WTC11 (cell line): ENCODE data around the gene SLC30A2. TPM values are rescaled to one million over a fixed set of nuclear protein-coding genes. Genes with fewer than 3 reads are reported as not detected.

Experiments
- ATAC-seq: fragments of 200-7000 bp; cut with Tn5 transposase; 2 replicates; pipeline ENCODE4 v1.10.0; 2021; ENCODE audit warnings: mild to moderate bottlenecking, moderate library complexity
- CTCF ChIA-PET: fragments of 300-600 bp; sonication (Branson Sonifier 250); formaldehyde crosslinking; loops from one replicate; lab custom pipeline; 2021; ENCODE audit warnings: antibody characterized with exemption; lab: Charles Lee
- POLR2A ChIA-PET: fragments of 350-600 bp; sonication (Branson Sonifier 250); formaldehyde crosslinking; loops from one replicate; lab custom pipeline; 2021; ENCODE audit warnings: antibody characterized with exemption; lab: Charles Lee
- DNase-seq: peaks from one replicate; pipeline ENCODE4 v3.0.0; 2021; ENCODE audit warnings: low spot score
- H3K27ac Mint-ChIP-seq: 2 replicates; pipeline ENCODE4 v1.8.0; 2021; ENCODE audit warnings: mixed read lengths
- H3K27me3 Mint-ChIP-seq: 2 replicates; pipeline ENCODE4 v1.8.0; 2021; ENCODE audit warnings: low read depth, mild to moderate bottlenecking, moderate library complexity, mixed read lengths
- H3K36me3 Mint-ChIP-seq: 2 replicates; pipeline ENCODE4 v1.8.0; 2021; ENCODE audit warnings: mixed read lengths
- H3K4me1 Mint-ChIP-seq: 2 replicates; pipeline ENCODE4 v1.8.0; 2022; ENCODE audit warnings: mixed read lengths
- H3K4me3 Mint-ChIP-seq: 2 replicates; pipeline ENCODE4 v1.8.0; 2021; ENCODE audit warnings: mild to moderate bottlenecking, moderate library complexity, mixed read lengths
- H3K9me3 Mint-ChIP-seq: 2 replicates; pipeline ENCODE4 v1.8.0; 2021; ENCODE audit warnings: mixed read lengths
- ATF6 ChIP-seq: sonication (generic); formaldehyde crosslinking; IDR thresholded peaks from 2 replicates; pipeline ENCODE4 v1.8.1; 2023; ENCODE audit warnings: mild to moderate bottlenecking, missing genetic modification reagents
- ESRRA ChIP-seq: sonication (generic); formaldehyde crosslinking; IDR thresholded peaks from 2 replicates; pipeline ENCODE4 v1.8.1; 2022; ENCODE audit warnings: mild to moderate bottlenecking, missing genetic modification reagents, borderline replicate concordance
- HMGA2 ChIP-seq: fragments of 250-450 bp; sonication (Bioruptor Pico); IDR thresholded peaks from 2 replicates; pipeline ENCODE4 v1.4.0; 2021; ENCODE audit warnings: mild to moderate bottlenecking, moderate library complexity
- JUN ChIP-seq: sonication (generic); formaldehyde crosslinking; IDR thresholded peaks from 2 replicates; pipeline ENCODE4 v1.8.0; 2023; ENCODE audit warnings: mild to moderate bottlenecking, missing genetic modification reagents
- MAX ChIP-seq: sonication (generic); formaldehyde crosslinking; IDR thresholded peaks from 2 replicates; pipeline ENCODE4 v1.8.0; 2022; ENCODE audit warnings: mild to moderate bottlenecking, missing genetic modification reagents
- MXD4 ChIP-seq: fragments of 250-450 bp; sonication (Bioruptor Pico); IDR thresholded peaks from 2 replicates; pipeline ENCODE4 v1.8.0; 2021; ENCODE audit warnings: mild to moderate bottlenecking, moderate library complexity, borderline replicate concordance
- NFATC4 ChIP-seq: fragments of 250-450 bp; sonication (Bioruptor Pico); IDR thresholded peaks from 2 replicates; pipeline ENCODE4 v1.9.0; 2021; ENCODE audit warnings: mild to moderate bottlenecking
- PRDM15 ChIP-seq: sonication (generic); formaldehyde crosslinking; IDR thresholded peaks from 2 replicates; pipeline ENCODE4 v1.8.0; 2022; ENCODE audit warnings: missing genetic modification reagents
- PREB ChIP-seq: sonication (generic); formaldehyde crosslinking; IDR thresholded peaks from 2 replicates; pipeline ENCODE4 v1.8.1; 2022; ENCODE audit warnings: mild to moderate bottlenecking, missing genetic modification reagents, moderate library complexity, borderline replicate concordance
- SMAD3 ChIP-seq: sonication (generic); formaldehyde crosslinking; IDR thresholded peaks from 2 replicates; pipeline ENCODE4 v1.8.0; 2022; ENCODE audit warnings: missing genetic modification reagents, mild to moderate bottlenecking, borderline replicate concordance
- TEAD1 ChIP-seq: sonication (generic); formaldehyde crosslinking; IDR thresholded peaks from 2 replicates; pipeline ENCODE4 v1.8.0; 2022; ENCODE audit warnings: mild to moderate bottlenecking, missing genetic modification reagents
- USF1 ChIP-seq: sonication (generic); formaldehyde crosslinking; IDR thresholded peaks from 2 replicates; pipeline ENCODE4 v1.8.0; 2022; ENCODE audit warnings: mild to moderate bottlenecking, missing genetic modification reagents
- ZBTB21 ChIP-seq: sonication (generic); formaldehyde crosslinking; IDR thresholded peaks from 2 replicates; pipeline ENCODE4 v1.8.1; 2023; ENCODE audit warnings: mild to moderate bottlenecking, missing genetic modification reagents, borderline replicate concordance
- ZNF396 ChIP-seq: fragments of 250-450 bp; sonication (Bioruptor Pico); IDR thresholded peaks from 2 replicates; pipeline ENCODE4 v1.8.0; 2021; ENCODE audit warnings: mild to moderate bottlenecking, moderate library complexity, borderline replicate concordance
- ZSCAN18 ChIP-seq: fragments of 250-450 bp; sonication (Bioruptor Pico); IDR thresholded peaks from 2 replicates; pipeline ENCODE4 v2.1.2; 2022; ENCODE audit warnings: mild to moderate bottlenecking, moderate library complexity
- total RNA-seq: library from RNA; stranded (reverse); gene quantifications from 3 replicates; pipeline ENCODE4 v1.2.3, GENCODE V29; 2021

Gene SLC30A2
- total RNA-seq, 1 experiment from 2014 or later = 0.15 TPM

- CTCF ChIA-PET = interaction anchor here (1.0 to 3.7 kb wide), 5 partner anchors 9 to 101 kb away, joined by 3 to 55 read pairs (median 7); partner anchors contain the start of gene PAFAH2
- Mint-ChIP-seq H3K36me3 (no peaks in the 10 kb centered on the region), H3K4me3 (no peak overlapping the region), H3K27ac (no peak overlapping the region), H3K4me1 (peaks cover 3% of the 10 kb centered on the region)
- DNase-seq = no peak
- TF ChIP-seq ATF6 (CRISPR knock-in tag) = no peak
- no peak for TF ChIP-seq TEAD1
- TF ChIP-seq SMAD3 (CRISPR knock-in tag) = no peak
- TF ChIP-seq USF1 (CRISPR knock-in tag) = no peak
- no peak for TF ChIP-seq MXD4
- no peak for TF ChIP-seq ZNF396 (CRISPR knock-in tag)
- no peak for TF ChIP-seq PRDM15
- TF ChIP-seq MAX = no peak
- TF ChIP-seq, all 79 proteins: peak for 0
- no peak for ATAC-seq
- POLR2A ChIA-PET = interaction anchor here (0.9 kb wide), 1 partner anchor 10 kb away, joined by 4 read pairs; no protein-coding TSS in a partner anchor
- Mint-ChIP-seq H3K9me3 (no peaks in the 10 kb centered on the region), H3K27me3 (peaks cover 80% of the 10 kb centered on the region)
These were observed 1.5 kb downstream of the SLC30A2 start for GRCh38 chr1:26044414-26044813.

- TF ChIP-seq ZBTB21 = no peak
- ChIA-PET CTCF (interaction anchor here (1.0 to 3.7 kb wide), 4 partner anchors 8 to 101 kb away, joined by 3 to 55 read pairs (median 6); partner anchors contain the start of gene PAFAH2), POLR2A (no interaction called here)
- no peaks in the 10 kb centered on the region for H3K9me3 Mint-ChIP-seq
- ATAC-seq (no peak), DNase-seq (no peak)
- H3K4me3 Mint-ChIP-seq = no peak overlapping the region
- peaks cover 73% of the 10 kb centered on the region for H3K27me3 Mint-ChIP-seq
- H3K36me3 Mint-ChIP-seq = no peaks in the 10 kb centered on the region
- peaks cover 3% of the 10 kb centered on the region for H3K4me1 Mint-ChIP-seq
- H3K27ac Mint-ChIP-seq = no peak overlapping the region
These were observed 2.2 kb downstream of the SLC30A2 start for GRCh38 chr1:26043765-26044164.

GRCh38 chr1:26041978-26042377 is 3.9 kb downstream of the SLC30A2 start:
- Mint-ChIP-seq H3K9me3 (no peaks in the 10 kb centered on the region), H3K27ac (no peak overlapping the region)
- no peak for TF ChIP-seq PREB (CRISPR knock-in tag)
- no peak for TF ChIP-seq HMGA2 (CRISPR knock-in tag)
- no peak for TF ChIP-seq ESRRA (CRISPR knock-in tag)
- TF ChIP-seq NFATC4 = no peak
- TF ChIP-seq JUN (CRISPR knock-in tag) = no peak
- TF ChIP-seq ZSCAN18 (CRISPR knock-in tag) = no peak
- TF ChIP-seq, all 79 proteins: peak for 0
- Mint-ChIP-seq H3K36me3 (no peaks in the 10 kb centered on the region), H3K27me3 (peaks cover 60% of the 10 kb centered on the region), H3K4me1 (peaks cover 3% of the 10 kb centered on the region), H3K4me3 (no peak overlapping the region)
- POLR2A ChIA-PET = no interaction called here
- CTCF ChIA-PET = interaction anchor here (0.8 to 2.3 kb wide), 5 partner anchors 12 to 148 kb away, joined by 3 to 7 read pairs (median 4); partner anchors contain the start of genes CATSPER4 and ZNF593
- ATAC-seq (no peak), DNase-seq (no peak)
